HL-60 (cell line): ENCODE data around the gene SMAP1.

Experiments used
- DNase-seq, 2 experiments: peaks; one replicate each; pipeline ENCODE4 v3.0.0-alpha.2; 2010 to 2020; ENCODE audit warnings: low read depth in 1 of 2, low spot score in 1 of 2
- H3K27ac ChIP-seq: fragments of 250-450 bp; sonication (Bioruptor Pico); replicated peaks from 2 replicates; pipeline ENCODE4 v1.5.1; 2020; ENCODE audit warnings: mild to moderate bottlenecking, moderate library complexity
- H3K27me3 ChIP-seq: fragments of 250-450 bp; sonication (Bioruptor Pico); 2 replicates; pipeline ENCODE4 v1.5.1; 2021; ENCODE audit warnings: mild to moderate bottlenecking, moderate library complexity; ENCODE audit not compliant: insufficient read depth, poor library complexity, severe bottlenecking
- H3K4me3 ChIP-seq: replicated peaks from 2 replicates; pipeline ENCODE4 v1.5.1; 2011; ENCODE audit warnings: mild to moderate bottlenecking, control low read depth, low read length; ENCODE audit not compliant: insufficient read depth
- CTCF ChIP-seq: IDR thresholded peaks from one replicate; pipeline ENCODE4 v1.5.1; 2011; ENCODE audit warnings: low read length, control low read depth, inconsistent platforms; ENCODE audit not compliant: insufficient read depth
- GABPA ChIP-seq: IDR thresholded peaks from 2 replicates; pipeline ENCODE4 v1.6.1; 2012; ENCODE audit warnings: low read depth
- POLR2AphosphoS5 ChIP-seq: IDR thresholded peaks from 2 replicates; pipeline ENCODE4 v1.6.1; 2012; ENCODE audit warnings: low read depth
- SPI1 ChIP-seq: IDR thresholded peaks from 2 replicates; pipeline ENCODE4 v1.6.1; 2012; ENCODE audit warnings: low read depth, mild to moderate bottlenecking, borderline replicate concordance
- TF ChIP-seq, protein P1 (sequence below): IDR thresholded peaks from 2 replicates; pipeline ENCODE4 v1.6.1; 2012; ENCODE audit warnings: low read depth; ENCODE audit not compliant: insufficient replicate concordance

Gene SMAP1

DNA sequence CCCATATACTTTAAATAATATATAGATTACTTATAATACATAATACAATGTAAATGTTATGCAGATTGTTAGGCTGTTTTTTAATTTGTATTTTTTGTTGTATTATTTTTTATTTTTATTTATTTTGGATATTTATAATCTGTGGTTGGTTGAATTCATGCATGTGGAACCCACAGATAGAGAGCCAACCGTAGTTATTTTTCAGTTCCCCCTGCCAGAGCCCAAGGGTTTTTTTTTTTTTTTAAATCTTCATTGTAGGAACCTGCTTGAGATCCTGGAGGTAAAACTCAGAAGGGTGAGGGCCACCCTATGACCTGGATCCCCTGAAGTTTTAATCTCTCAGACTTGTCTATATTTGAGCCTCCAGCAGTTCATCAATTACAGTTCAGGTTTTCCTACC lies 156.0 kb downstream of the SMAP1 start:
- no peak overlapping the region for H3K27ac ChIP-seq

GRCh38 chr6:70831427-70831826 lies 163.7 kb downstream of the SMAP1 start:
- DNase-seq: no peak
- TF ChIP-seq SPI1: no peak
- no peak for TF ChIP-seq CTCF
- no peak for TF ChIP-seq GABPA
- TF ChIP-seq, protein P1, sequence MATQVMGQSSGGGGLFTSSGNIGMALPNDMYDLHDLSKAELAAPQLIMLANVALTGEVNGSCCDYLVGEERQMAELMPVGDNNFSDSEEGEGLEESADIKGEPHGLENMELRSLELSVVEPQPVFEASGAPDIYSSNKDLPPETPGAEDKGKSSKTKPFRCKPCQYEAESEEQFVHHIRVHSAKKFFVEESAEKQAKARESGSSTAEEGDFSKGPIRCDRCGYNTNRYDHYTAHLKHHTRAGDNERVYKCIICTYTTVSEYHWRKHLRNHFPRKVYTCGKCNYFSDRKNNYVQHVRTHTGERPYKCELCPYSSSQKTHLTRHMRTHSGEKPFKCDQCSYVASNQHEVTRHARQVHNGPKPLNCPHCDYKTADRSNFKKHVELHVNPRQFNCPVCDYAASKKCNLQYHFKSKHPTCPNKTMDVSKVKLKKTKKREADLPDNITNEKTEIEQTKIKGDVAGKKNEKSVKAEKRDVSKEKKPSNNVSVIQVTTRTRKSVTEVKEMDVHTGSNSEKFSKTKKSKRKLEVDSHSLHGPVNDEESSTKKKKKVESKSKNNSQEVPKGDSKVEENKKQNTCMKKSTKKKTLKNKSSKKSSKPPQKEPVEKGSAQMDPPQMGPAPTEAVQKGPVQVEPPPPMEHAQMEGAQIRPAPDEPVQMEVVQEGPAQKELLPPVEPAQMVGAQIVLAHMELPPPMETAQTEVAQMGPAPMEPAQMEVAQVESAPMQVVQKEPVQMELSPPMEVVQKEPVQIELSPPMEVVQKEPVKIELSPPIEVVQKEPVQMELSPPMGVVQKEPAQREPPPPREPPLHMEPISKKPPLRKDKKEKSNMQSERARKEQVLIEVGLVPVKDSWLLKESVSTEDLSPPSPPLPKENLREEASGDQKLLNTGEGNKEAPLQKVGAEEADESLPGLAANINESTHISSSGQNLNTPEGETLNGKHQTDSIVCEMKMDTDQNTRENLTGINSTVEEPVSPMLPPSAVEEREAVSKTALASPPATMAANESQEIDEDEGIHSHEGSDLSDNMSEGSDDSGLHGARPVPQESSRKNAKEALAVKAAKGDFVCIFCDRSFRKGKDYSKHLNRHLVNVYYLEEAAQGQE: no peak
- TF ChIP-seq POLR2AphosphoS5: no peak
- Histone ChIP-seq H3K4me3 (no peak overlapping the region), H3K27ac (no peak overlapping the region), H3K27me3 (no peaks in the 10 kb centered on the region)

More for the DNA sequence above, 156.0 kb downstream of the SMAP1 start:
- TF ChIP-seq POLR2AphosphoS5 (no peak), SPI1 (no peak), GABPA (no peak), CTCF (no peak)
- TF ChIP-seq, protein P1: no peak
- Histone ChIP-seq H3K27me3 (no peaks in the 10 kb centered on the region), H3K4me3 (no peak overlapping the region)
- DNase-seq: no peak

- Histone ChIP-seq H3K27ac (no peak overlapping the region), H3K4me3 (no peak overlapping the region), H3K27me3 (no peaks in the 10 kb centered on the region)
- DNase-seq: no peak
- TF ChIP-seq POLR2AphosphoS5: no peak
- TF ChIP-seq SPI1: no peak
- TF ChIP-seq CTCF: no peak
- TF ChIP-seq, protein P1: no peak
- no peak for TF ChIP-seq GABPA
Measured at GRCh38 chr6:70834520-70834919, 166.8 kb downstream of the SMAP1 start.
